SK-N-SH (cell line): ENCODE measurements around the gene COLQ.

Experiments
- CHD2 ChIP-seq: fragments of 150-350 bp; IDR thresholded peaks from 2 replicates; pipeline ENCODE4 v1.6.1; 2018; ENCODE audit warnings: low read length; ENCODE audit not compliant: partially characterized antibody
- EP300 ChIP-seq, 2 experiments: IDR thresholded peaks; 2 replicates each; pipeline versions ENCODE4 v1.4.0 to v1.6.1; 2012; ENCODE audit warnings: borderline replicate concordance in 1 of 2, low read depth in 1 of 2, low read length in 1 of 2
- JUND ChIP-seq: IDR thresholded peaks from 2 replicates; pipeline ENCODE4 v1.4.0; 2012
- MEF2A ChIP-seq: IDR thresholded peaks from 2 replicates; pipeline ENCODE4 v1.4.0; 2012; ENCODE audit warnings: low read depth, borderline replicate concordance
- MXI1 ChIP-seq: IDR thresholded peaks from 2 replicates; pipeline ENCODE4 v1.6.1; 2012; ENCODE audit warnings: mild to moderate bottlenecking, low read depth, low read length, improper control_type of control experiment
- POLR2AphosphoS5 ChIP-seq: IDR thresholded peaks from 2 replicates; pipeline ENCODE4 v1.6.1; 2012; ENCODE audit warnings: low read depth, low read length
- RAD21 ChIP-seq: IDR thresholded peaks from 2 replicates; pipeline ENCODE4 v1.6.1; 2012; ENCODE audit warnings: mild to moderate bottlenecking, low read length
- SIN3A ChIP-seq: IDR thresholded peaks from 2 replicates; pipeline ENCODE4 v1.6.1; 2012; ENCODE audit warnings: low read depth, mild to moderate bottlenecking, low read length, moderate library complexity, borderline replicate concordance
- SMC3 ChIP-seq: IDR thresholded peaks from 2 replicates; pipeline ENCODE4 v1.6.1; 2012; ENCODE audit warnings: low read depth, low read length, improper control_type of control experiment
- TCF12 ChIP-seq: IDR thresholded peaks from 2 replicates; pipeline ENCODE4 v1.4.0; 2012
- TEAD4 ChIP-seq: IDR thresholded peaks from 2 replicates; pipeline ENCODE4 v1.4.0; 2012; ENCODE audit warnings: mild to moderate bottlenecking, borderline replicate concordance; ENCODE audit not compliant: insufficient read depth
- YY1 ChIP-seq: IDR thresholded peaks from 2 replicates; pipeline ENCODE4 v1.4.0; 2012; ENCODE audit warnings: low read depth, mild to moderate bottlenecking
- TF ChIP-seq, protein P1 (sequence below): fragments of 200-600 bp; sonication (generic); IDR thresholded peaks from 2 replicates; pipeline ENCODE4 v1.6.1; 2017; ENCODE audit warnings: antibody characterized with exemption, mild to moderate bottlenecking, moderate library complexity
- TF ChIP-seq, protein P2 (sequence below): IDR thresholded peaks from 2 replicates; pipeline ENCODE4 v1.6.1; 2012; ENCODE audit warnings: mild to moderate bottlenecking, low read depth, low read length, moderate library complexity

DNA sequence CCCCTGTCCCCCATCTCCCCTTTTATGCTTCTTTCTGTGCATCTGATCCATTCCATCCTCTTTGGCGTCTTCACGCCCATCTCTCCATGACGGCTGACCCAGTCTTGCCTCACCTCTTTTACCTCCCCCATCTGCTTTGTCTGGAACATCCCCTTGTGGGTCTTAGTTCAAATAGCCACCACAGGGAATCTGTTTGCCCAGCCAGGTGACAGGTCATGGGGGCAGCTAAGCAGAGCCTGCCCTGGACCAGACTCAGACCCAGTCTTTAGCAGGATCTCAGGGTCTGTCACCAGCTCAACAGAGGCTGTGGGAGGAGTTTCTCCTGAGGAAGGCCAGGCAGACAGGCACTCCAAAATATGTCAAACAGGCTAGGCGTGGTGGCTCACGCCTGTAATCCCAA lies 28.1 kb downstream of the COLQ start:
- TF ChIP-seq SMC3 (no peak), TCF12 (no peak), MXI1 (no peak), SIN3A (no peak), RAD21 (no peak), TEAD4 (no peak), MEF2A (no peak), YY1 (no peak), POLR2AphosphoS5 (no peak), CHD2 (no peak), EP300 (IDR thresholded peaks at IDR 0.05; ENCODE audit: borderline replicate concordance in 1 of 2, low read depth in 1 of 2, low read length in 1 of 2) (no peak), JUND (no peak)
- TF ChIP-seq, protein P1, sequence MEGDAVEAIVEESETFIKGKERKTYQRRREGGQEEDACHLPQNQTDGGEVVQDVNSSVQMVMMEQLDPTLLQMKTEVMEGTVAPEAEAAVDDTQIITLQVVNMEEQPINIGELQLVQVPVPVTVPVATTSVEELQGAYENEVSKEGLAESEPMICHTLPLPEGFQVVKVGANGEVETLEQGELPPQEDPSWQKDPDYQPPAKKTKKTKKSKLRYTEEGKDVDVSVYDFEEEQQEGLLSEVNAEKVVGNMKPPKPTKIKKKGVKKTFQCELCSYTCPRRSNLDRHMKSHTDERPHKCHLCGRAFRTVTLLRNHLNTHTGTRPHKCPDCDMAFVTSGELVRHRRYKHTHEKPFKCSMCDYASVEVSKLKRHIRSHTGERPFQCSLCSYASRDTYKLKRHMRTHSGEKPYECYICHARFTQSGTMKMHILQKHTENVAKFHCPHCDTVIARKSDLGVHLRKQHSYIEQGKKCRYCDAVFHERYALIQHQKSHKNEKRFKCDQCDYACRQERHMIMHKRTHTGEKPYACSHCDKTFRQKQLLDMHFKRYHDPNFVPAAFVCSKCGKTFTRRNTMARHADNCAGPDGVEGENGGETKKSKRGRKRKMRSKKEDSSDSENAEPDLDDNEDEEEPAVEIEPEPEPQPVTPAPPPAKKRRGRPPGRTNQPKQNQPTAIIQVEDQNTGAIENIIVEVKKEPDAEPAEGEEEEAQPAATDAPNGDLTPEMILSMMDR: no peak
- TF ChIP-seq, protein P2, sequence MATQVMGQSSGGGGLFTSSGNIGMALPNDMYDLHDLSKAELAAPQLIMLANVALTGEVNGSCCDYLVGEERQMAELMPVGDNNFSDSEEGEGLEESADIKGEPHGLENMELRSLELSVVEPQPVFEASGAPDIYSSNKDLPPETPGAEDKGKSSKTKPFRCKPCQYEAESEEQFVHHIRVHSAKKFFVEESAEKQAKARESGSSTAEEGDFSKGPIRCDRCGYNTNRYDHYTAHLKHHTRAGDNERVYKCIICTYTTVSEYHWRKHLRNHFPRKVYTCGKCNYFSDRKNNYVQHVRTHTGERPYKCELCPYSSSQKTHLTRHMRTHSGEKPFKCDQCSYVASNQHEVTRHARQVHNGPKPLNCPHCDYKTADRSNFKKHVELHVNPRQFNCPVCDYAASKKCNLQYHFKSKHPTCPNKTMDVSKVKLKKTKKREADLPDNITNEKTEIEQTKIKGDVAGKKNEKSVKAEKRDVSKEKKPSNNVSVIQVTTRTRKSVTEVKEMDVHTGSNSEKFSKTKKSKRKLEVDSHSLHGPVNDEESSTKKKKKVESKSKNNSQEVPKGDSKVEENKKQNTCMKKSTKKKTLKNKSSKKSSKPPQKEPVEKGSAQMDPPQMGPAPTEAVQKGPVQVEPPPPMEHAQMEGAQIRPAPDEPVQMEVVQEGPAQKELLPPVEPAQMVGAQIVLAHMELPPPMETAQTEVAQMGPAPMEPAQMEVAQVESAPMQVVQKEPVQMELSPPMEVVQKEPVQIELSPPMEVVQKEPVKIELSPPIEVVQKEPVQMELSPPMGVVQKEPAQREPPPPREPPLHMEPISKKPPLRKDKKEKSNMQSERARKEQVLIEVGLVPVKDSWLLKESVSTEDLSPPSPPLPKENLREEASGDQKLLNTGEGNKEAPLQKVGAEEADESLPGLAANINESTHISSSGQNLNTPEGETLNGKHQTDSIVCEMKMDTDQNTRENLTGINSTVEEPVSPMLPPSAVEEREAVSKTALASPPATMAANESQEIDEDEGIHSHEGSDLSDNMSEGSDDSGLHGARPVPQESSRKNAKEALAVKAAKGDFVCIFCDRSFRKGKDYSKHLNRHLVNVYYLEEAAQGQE: no peak
